Heart left ventricle (tissue), 13 donors: ENCODE data around the gene CKMT2.

Source experiments
- CTCF ChIP-seq, 12 donors: fragments of 200-600 bp; sonication (generic) in 4 of 12; IDR thresholded peaks; one replicate each; pipeline versions ENCODE4 v1.5.0 to v1.8.0; 2018 to 2022; ENCODE audit warnings: antibody characterized with exemption in 12 of 12, mild to moderate bottlenecking in 5 of 12
- POLR2A ChIP-seq, 2 donors: fragments of 450-650 bp; IDR thresholded peaks; one replicate each; pipeline ENCODE4 v1.6.1; 2017; ENCODE audit warnings: antibody characterized with exemption in 2 of 2, mild to moderate bottlenecking in 2 of 2, moderate library complexity in 2 of 2
- donor health status: ischemic (EF 13 %, LVEDD 7.1; RV severe dilation, severe dysfunction).
- donor health status: DM: no; HTN: yes; CAD: no.
- donor health status: DM: no; HTN: no; CAD: no.
- donor health status: ischemic (EF 25% LVEDD 6.9; RV normal size, moderate dysfunction).
- donor health status: ischemic (EF 25% LVEDD 5.7; RV mildly dilated, moderate dysfunction).
- donor health status: ischemic (EF 35%, LVEDD 5.7; RV mildly dilated, moderate dysfunction).
- donor health status: nonischemic (EF 11% LVEDD 7.7; RV severe dilation, severe dysfunction).
- donor health status: DM: yes; HTN: yes; CAD: no.
- donor health status: PGD.
- donor health status: ischemic (EF 29% LVEDD 5.4; RV normal size, mild dysfunction).
- donor health status: nonischemic (EF 23%, LVEDD 6.1; RV moderate dilation, normal function).

GRCh38 chr5:81250004-81250403, 16.9 kb downstream of the CKMT2 start:
- TF ChIP-seq CTCF (IDR thresholded peaks at IDR 0.05), result no peak
- TF ChIP-seq POLR2A (IDR thresholded peaks at IDR 0.05), result no peak
